NCI-H187 (cell line): ENCODE data around the gene RPS27.
"Not testable (repeated sequence)": the region's sequence is repeated elsewhere in the genome, so short reads cannot be mapped to it uniquely, and the experiment has no call there.

Source experiments
- DNase-seq, 2 experiments: peaks; one replicate each; lab custom pipeline; 2025; lab: John Stamatoyannopoulos, UW

RPS27 gene

GRCh38 chr1:153985941-153986761 lies 4.4 kb upstream of the RPS27 start, which contains the start of gene RAB13:
RAB13 (minus strand) TSS chr1:153986339; CDS start chr1:153986236, 103 bp downstream.
- DNase-seq = no peak

DNA sequence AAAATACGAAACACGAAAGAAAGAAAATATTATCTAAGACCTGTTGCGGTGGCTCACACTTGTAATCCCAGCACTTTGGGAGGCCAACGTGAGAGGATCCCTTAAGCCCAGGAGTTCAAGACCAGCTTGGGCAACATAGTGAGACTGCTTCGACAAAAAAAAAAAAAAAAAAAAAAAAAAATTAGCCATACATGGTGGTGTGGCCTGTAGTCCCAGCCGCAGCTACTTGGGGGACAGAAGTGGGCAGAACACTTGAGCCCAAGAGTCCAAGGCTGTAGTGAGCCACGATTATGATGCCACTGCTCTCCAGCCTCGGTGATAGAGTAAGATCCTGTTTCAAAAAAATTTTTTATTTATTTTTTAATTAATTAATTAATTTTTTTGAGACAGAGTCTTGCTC lies 2.9 kb upstream of the RPS27 start:
- DNase-seq = no peak

GRCh38 chr1:153991151-153991630 lies 629 bp downstream of the RPS27 start:
- no peak for DNase-seq

DNA sequence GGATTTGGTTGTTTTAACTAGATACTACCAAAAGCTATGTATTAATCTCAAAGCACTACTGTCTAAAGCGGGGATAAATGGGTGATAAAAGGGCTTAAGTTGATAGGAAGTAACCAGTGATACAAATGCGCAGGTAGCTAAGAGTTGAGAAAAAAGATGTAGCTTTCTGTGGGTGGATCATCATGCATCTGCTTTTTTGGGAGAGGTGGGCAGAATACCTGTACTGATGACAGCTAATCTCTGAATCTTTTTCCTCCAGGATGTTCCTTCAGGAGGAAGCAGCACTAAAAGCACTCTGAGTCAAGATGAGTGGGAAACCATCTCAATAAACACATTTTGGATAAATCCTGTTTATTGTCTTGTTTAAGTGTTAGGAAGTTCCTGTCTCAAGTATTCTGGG lies 1.2 kb downstream of the RPS27 start:
- no peak for DNase-seq

GRCh38 chr1:153995202-153995601 lies 4.6 kb downstream of the RPS27 start:
- no peak for DNase-seq

DNA sequence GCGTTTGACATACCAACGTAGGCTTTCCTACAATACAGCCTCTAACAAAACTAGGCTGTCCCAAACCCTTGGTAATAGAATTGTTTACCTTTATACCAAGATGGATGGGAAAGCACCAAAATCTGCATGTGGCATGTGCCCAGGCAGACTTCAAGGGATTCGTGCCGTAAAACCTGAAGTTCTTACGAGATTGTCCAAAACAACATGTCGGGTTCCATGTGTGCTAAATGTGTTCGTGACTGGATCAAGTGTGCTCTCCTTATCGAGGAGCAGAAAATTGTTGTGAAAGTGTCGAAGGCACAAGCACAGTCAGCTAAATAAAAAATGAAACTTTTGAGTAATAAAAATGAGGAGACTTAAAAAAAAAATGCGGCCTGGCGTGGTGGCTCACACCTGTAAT lies 5.1 kb downstream of the RPS27 start:
- no peak for DNase-seq

- DNase-seq = not testable (repeated sequence)
These were observed 6.3 kb downstream of the RPS27 start for GRCh38 chr1:153996882-153997281.

DNA sequence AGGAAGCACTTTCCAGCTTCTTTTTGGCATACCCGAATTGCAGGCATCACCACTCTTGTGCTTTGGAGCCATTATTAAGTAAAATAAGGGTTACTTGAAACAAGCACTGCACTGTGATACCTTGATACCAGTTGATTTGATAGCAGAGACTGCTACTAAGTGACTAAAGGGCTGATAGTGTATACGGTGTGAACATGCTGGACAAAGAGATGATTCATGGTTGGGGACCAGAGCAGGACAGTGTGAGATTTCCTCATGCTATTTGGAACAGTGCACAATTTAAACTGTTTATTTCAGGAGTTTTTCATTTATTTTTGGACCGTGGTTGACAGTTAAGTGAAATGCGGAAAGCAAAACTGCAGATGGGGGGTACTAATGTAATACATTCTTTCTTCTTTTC lies 9.9 kb downstream of the RPS27 start:
- DNase-seq = no peak

DNA sequence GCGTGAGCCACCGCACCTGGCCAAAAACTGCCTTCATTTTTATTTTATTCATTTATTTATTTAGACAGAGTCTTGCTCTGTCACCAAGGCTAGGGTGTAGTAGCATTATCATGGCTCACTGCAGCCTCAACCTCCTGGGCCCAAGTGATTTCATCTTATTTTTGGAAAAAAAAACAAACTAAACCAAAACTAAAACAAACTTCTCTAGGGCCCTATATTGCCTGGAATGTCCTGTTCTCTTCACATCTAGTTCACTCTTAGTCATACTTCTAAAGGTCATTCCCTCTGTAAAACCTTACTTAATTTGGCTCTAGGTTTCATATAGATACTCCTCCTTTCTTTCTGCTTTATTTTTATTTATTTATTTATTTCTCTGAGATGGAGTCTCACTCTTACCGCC lies 15.6 kb downstream of the RPS27 start:
- no peak for DNase-seq

- no peak for DNase-seq
These were observed 21.6 kb downstream of the RPS27 start for GRCh38 chr1:154012129-154012528.

GRCh38 chr1:154012543-154012942 lies 22.0 kb downstream of the RPS27 start:
- DNase-seq = not testable (repeated sequence)

GRCh38 chr1:154014154-154014907 lies 23.8 kb downstream of the RPS27 start:
- DNase-seq = no peak

DNA sequence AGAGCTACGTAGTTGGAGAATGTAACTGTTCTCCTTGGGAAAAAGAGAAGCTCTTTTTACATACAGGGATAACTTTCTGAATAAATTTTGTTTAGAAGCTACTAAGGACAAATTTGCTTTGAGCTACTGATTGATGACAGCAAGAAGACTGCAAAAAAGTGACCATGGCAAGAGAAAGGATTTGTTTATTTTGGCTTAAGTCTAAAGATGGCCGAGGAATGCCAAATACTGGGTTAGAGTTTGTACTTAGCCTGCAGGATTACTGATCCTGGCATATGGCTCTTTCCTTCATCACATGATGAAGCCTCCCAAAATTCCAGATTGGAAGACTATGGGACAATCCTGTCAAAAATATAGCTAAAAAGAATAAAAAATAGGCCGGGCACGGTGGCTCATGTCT lies 28.7 kb downstream of the RPS27 start:
- no peak for DNase-seq

DNA sequence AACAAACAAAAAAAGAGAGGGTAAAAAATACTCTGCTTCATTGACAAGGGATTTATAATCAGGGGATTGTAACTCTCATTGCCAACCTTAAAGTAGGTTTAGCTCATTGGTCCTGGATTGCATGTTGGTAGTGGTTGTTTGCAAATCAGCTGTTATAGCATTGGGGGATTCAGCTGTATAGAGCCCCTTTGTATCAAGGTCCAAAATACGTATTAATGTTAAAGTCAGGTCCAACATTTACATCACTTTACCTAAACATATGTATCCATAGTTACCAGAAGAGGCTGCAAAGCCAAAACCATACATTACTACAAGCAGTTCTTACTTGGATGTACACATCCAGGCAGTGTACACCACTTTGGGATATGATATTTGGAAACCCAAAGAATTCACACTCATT lies 29.4 kb downstream of the RPS27 start:
- DNase-seq = no peak

DNA sequence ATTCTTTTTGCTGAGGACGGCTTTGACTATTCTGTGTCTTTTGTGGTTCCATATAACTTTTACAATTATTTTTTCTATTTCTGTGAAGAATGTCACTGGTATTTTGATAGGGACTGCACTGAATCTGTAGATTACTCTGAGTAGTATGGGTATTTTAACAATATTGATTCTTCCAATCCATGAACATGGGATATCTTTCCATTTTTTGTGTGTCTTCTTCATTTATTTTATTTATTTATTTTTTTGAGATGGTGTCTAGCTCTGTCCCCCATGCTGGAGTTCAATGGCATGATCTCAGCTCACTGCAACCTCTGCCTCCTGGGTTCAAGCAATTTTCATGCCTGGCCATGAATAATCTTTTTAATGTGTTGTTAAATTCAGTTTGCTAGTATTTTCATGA lies 43.1 kb downstream of the RPS27 start:
- DNase-seq = not testable (repeated sequence)
